NB4 (cell line): ENCODE data around the gene ZNF670.

ENCODE experiments used
- CTCF ChIP-seq: IDR thresholded peaks from one replicate; pipeline ENCODE4 v1.5.1; 2012; ENCODE audit warnings: low read depth, low read length
- MAX ChIP-seq: IDR thresholded peaks from 2 replicates; pipeline ENCODE4 v1.6.1; 2011; ENCODE audit warnings: low read depth, low read length
- MYC ChIP-seq: IDR thresholded peaks from 2 replicates; pipeline ENCODE4 v1.6.1; 2011; ENCODE audit warnings: low read depth, low read length
- POLR2A ChIP-seq: IDR thresholded peaks from 2 replicates; pipeline ENCODE4 v1.6.1; 2011; ENCODE audit warnings: mild to moderate bottlenecking; ENCODE audit not compliant: insufficient read length; ENCODE audit errors: extremely low read depth

GRCh38 chr1:247070645-247071044, 8.0 kb downstream of the ZNF670 start:
- no peak for TF ChIP-seq MAX
- no peak for TF ChIP-seq CTCF
- TF ChIP-seq POLR2A: no peak
- no peak for TF ChIP-seq MYC
